GM21619 (cell line): ENCODE measurements around the gene ARHGAP27.
"Not testable (repeated sequence)": the region's sequence is repeated elsewhere in the genome, so short reads cannot be mapped to it uniquely, and the experiment has no call there.

Experiments used
- ATAC-seq: cut with Tn5 transposase; IDR thresholded peaks from one replicate; pipeline ENCODE4 v1.9.1; 2021; ENCODE audit not compliant: unreplicated experiment

The ARHGAP27 gene, protein sequence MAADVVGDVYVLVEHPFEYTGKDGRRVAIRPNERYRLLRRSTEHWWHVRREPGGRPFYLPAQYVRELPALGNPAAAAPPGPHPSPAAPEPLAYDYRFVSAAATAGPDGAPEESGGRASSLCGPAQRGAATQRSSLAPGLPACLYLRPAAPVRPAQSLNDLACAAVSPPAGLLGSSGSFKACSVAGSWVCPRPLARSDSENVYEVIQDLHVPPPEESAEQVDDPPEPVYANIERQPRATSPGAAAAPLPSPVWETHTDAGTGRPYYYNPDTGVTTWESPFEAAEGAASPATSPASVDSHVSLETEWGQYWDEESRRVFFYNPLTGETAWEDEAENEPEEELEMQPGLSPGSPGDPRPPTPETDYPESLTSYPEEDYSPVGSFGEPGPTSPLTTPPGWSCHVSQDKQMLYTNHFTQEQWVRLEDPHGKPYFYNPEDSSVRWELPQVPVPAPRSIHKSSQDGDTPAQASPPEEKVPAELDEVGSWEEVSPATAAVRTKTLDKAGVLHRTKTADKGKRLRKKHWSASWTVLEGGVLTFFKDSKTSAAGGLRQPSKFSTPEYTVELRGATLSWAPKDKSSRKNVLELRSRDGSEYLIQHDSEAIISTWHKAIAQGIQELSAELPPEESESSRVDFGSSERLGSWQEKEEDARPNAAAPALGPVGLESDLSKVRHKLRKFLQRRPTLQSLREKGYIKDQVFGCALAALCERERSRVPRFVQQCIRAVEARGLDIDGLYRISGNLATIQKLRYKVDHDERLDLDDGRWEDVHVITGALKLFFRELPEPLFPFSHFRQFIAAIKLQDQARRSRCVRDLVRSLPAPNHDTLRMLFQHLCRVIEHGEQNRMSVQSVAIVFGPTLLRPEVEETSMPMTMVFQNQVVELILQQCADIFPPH

DNA sequence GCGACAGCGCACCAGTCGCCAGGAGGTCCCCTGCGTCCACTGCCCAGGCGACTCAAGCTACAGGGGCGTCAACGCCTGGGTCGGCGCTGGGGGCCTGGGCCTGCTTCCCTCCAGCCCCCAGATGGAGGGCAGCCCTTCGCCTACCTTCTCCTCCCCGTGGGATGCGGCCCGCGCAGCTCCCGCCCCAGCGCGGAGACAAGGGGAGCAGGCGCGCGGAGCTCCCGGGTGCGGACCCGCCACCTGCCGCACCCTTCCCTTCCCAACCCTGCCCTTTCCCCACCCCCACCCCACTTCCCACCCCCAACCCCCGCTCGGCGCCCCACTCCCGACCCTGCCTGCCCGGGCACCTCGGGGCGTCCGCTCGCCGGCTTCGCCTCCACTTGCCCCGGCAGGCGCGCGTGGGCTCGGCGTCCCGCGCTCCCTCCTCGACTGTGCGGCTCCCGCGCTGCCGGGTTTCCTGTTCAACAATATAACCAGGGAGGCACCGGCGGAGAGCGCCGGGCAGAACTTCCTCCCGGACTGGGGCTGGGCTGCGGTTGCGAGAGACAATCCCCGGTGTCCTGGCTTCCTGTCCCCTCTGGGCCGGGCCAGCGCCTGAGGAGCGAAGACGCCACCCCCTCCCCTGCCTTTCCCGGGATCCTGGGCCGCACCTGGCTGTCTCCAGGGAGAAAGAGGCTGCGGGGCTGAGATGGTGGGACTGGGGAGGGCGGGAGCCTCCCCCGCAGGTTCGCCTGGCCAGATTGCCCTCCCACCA, at the start of gene ARHGAP27:
ARHGAP27 (minus strand) TSS at position 466 of the 754 bp plus-strand sequence. CDS start 2,591 bp downstream, outside the sequence.
- ATAC-seq: no peak

DNA sequence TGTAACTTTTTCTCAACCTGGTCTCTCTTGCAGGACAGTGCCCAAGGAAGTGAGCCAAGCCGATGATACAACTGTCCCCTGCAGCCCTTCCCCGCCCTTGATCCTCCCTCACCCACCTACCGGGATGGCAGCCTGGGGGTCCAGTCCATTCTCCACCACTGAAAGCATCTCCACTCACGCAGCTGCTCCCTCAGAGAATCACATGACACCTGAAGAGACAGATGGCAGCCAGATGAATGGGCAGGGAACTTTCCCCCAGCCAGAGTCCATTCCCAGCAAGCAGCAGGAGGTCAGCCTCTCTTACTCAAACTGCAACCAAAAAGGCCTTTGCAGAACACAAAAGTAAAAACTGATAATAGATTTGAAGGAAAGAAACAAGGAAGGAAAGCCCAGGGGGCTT, 49.6 kb upstream of the ARHGAP27 start:
- ATAC-seq: not testable (repeated sequence)

DNA sequence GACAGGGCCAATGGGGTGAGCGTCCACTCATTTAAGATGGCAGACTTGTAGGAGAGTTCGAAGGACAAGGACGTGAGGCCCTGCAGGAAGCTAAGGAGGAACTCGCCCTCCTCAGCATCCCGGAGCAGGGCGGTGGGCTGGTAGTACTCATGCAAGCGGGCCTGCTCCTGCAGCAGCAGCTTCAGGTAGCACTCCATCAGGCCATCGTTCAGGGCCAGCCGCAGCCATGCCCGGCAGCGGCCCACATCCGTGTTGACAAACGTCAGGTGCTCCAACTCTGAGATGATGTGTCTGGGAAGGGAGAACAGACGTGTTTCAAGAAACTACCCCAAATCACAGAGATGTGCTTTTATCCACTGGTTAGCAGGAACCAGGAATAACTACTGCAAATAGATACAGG, 42.8 kb upstream of the ARHGAP27 start:
- ATAC-seq: not testable (repeated sequence)

DNA sequence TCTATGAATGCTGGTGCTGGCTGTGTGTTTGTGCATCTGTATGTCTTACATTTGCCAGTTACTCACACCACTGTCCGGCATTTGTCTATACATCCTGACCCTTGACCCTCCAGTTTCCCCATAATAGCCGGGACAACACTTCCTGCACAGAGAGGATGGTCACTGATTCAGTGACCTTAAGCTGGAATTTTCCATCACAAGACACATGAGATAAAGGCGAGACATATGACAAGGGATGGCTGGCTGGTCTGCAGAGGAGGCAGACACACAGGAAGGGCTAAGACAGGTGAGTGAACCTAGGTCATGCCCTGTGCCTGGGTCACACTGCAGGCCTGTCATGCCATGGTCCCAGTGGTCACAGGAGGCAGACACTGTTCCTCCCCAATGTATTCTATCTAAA, 39.6 kb upstream of the ARHGAP27 start:
- ATAC-seq: not testable (repeated sequence)

DNA sequence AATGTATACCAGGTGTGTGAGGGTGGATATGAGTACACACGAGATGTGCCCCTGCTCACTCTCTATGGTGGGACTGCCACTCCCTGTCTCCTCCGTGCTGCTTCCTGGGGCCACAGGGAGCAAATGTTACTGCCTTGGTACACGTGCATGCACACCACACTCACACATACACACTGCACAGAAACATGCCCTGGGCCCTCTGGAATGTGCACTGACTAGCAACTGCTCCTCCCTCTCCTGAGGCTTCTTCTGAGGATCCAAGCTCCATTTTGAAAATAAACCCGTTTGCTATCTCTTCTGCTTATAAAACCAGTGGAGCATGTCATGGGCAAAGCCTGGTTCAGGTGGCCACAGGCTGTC, 36.5 kb upstream of the ARHGAP27 start:
- ATAC-seq: not testable (repeated sequence)

DNA sequence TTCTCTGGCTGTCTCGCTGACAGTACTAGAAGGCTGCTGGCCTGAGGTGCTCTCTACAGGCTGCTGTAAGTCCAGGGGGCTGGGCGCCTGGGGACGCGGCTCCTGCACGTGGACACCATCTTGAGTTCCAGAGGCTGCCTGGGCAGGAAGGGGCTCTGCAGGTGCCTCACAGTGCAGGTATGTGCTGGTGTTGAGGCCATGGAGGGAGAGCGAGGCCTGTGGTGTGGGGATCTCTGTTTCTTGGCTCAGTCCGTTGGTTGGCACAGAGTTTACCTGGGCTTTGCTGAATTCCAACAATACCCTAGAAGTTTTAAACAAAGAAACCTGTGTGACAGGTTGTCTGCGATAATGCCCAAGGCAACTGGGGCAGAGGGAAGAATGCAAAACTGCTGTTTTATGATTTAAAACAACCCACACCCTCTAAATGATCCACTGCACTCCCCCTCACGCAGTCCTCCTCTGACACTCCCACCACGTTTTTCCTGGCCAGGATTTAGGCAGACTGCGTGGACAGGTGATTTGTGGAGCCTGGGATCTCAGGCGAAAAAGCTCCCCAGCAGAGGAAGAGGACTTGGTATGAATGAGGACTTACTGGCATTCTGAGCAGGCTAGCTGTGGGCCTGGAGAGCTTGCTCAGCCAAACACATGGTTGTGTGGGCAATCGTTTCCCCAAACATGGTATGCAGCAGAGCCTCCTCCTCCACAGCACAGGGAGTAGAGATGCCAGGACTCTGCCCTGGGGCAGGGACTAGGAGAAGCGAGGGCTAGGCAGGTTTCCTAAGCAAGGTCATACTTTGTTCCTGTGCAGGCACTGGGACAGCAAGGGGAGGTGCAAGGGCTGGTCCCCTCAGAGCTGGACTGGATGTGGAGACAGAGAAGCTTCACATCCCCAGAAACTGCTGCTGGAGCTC, 35.9 kb upstream of the ARHGAP27 start:
- ATAC-seq: not testable (repeated sequence)

DNA sequence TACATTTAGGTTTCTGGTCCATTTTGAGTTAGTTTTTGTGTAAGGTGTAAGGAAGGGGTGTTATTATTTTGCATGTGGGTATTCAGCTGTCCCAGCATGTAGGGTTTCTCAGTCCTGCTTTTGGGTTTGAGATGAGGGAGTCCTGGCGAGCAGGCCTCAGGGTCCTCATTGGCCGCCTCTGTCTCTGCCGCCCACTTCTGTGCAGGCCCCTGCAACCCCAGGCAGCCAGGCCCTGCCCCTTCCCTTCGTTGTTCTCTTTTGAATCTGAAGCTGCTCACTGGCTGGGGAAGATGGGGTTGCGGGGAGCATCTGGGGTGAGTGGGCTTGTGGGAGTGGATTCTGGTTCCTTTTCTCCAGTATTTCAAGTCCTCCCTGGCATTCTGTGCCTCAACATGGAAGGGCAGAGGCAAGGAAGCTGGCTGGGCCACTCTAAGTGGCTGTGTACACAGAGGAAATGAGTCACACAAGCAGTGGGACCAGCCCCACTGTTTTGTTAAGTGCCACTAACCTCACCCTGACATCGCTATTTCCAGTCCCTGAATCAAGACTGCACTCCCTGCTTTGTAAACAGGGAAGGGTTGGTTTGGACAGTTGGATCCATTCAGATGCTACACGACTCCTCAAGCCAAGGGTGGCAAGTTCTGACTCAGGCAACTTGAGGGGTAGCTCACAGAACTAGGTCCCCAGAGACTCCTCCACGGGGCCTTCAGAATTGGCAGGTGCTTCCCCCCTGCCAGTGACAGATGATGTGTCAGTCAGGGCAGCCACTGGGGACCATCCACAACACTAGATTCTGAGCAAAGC, 29.1 kb upstream of the ARHGAP27 start:
- peak; percentile 90 for ATAC-seq

DNA sequence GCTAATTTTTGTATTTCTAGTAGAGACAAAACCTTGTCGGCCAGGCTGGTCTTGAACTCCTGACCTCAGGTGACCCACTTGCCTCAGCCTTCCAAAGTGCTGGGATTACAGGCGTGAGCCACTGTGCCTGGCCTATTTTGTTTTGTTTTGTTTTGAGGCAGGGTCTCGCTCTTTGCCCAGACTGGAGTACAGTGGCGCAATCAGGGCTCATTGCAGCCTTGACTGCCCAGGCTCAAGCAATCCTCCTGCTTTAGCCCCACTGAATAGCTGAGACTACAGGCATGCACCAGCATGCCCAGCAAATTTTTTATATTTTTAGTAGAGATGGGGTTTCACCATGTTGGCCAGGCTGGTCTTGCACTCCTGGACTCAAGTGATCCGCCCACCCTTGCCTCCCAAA, 27.8 kb upstream of the ARHGAP27 start:
- ATAC-seq: not testable (repeated sequence)

DNA sequence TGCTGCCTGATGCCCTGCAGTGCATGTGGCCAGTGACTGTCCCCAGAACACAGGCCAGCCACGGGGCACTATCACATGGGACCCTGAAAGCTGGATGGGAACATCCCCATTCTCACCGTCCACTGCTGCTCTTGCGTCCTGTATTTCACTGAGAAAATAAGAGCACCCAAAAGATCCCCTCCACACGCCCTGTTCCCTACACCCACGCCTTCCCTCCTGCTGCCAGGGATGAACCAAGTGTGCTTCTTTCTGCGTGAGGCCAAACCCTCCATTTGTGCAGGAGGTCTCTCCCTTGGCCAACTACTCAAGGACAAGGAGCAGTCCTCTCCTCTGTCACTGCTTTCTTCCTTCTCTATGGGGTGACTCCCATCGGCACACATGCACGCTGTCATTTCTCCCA, 21.7 kb upstream of the ARHGAP27 start:
- ATAC-seq: not testable (repeated sequence)

DNA sequence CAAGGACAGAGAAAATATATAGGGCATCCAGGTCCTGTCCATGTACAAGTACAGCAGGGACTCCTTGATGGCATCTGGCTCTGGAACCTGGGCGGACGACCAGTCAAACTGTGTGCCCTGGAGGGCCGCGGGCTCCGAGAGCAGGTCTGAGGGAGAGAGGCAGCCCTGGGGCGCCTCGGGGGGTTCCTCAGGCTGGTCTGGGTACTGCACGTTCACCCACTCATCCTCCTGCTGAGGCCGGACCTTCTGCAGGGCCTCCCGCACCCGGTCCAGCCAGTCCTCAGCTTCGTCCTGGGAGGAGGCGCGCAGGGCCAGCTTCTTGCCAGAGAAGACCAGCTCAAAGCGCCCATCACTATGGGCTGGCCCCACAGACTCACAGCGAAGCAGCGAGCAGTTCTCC, 21.1 kb upstream of the ARHGAP27 start:
- ATAC-seq: not testable (repeated sequence)

DNA sequence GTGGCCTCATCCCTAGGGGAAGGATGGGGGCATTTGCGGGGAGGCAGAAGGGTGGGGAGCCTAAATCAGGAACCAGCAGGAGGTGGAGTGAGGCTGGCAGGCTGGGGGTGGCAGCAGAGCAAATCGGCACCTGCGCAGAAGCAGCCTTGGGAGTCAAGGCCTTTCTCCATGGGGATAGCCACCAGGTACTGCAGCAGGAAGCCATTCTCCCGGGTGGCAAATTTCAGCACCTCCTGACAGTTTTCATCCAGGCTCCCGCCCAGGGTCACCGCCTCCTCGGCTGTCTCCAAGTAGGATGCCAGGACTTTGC, 20.5 kb upstream of the ARHGAP27 start:
- ATAC-seq: not testable (repeated sequence)

DNA sequence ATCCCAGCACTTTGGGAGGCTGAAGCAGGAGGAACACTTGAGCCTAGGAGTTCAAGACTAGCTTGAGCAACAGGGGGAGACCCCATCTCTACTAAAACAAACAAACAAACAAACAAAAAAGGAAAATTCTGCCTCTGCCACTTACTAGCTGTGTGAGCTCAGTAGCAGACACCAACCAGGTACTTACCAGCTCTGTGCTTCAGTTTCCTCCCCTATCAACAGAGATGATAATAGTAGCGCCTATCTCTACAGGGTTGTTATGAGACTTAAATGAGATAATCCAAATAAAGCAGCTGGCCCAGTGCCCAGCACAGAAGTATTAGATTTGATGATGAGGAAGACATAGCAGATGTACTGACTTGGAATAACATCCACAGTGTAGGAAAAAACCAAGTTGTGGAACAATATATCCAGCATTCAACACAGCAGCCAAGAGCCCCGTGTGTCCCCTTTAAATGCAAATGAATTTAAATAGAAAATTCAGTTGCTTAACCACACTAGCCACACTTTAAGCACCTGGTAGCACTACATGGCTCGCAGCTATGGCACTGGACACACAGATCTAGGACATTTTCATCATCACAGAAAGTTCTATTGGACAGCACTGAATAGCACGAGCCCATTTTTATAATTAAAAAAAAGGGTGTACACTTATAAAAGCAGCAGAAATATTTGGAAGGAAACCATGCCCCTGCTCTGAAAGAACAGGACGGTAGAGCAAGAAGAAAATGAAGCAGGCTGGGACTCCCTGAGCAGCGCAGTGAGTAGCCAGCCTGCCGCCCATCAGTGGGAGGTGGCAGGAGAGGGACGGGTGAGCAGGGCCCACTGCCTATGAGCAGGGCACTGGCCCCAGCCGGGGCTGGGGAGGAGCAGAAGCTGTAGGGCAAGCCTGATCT, 19.9 kb upstream of the ARHGAP27 start:
- ATAC-seq: not testable (repeated sequence)

DNA sequence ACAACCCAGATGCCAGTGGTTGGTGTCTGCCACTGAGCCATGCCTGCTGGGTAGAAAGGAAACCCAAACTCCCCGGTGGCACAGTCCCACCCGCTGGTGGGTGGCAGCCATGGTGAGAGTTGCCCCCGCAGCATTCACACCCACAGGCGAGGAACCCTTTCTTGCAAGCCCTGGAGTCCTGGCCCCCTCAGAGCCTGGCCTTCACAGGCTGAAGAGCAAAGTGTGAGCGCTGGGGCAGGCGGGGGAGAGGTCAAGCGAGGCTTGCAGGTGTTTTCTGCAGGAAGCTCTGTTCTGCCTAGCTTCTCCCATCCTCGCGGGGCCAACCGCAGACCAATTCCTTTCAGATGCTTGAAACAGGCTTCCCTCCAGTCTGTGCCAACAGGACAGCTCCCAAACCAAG, 19.0 kb upstream of the ARHGAP27 start:
- not testable (repeated sequence) for ATAC-seq

DNA sequence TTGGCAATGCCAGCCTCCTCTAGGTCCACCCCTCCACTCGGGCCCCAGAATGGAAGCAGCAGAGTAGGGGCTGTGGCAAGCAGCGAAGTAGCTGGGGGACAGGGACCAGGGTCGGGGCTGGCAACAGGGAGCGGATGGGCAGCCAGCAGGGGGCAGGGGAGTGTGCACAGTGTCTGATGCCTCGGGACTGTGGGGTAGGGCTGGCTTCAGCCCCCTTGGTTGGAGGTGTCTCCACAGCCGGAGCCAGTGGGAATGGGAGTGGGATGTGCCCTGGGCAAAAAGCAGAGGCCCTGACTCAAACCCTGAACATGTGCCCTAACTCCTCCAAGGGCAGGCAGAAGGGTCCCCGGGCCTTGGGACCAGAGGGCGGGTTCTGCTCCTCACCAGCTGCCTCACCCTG, 18.5 kb upstream of the ARHGAP27 start:
- ATAC-seq: no peak

DNA sequence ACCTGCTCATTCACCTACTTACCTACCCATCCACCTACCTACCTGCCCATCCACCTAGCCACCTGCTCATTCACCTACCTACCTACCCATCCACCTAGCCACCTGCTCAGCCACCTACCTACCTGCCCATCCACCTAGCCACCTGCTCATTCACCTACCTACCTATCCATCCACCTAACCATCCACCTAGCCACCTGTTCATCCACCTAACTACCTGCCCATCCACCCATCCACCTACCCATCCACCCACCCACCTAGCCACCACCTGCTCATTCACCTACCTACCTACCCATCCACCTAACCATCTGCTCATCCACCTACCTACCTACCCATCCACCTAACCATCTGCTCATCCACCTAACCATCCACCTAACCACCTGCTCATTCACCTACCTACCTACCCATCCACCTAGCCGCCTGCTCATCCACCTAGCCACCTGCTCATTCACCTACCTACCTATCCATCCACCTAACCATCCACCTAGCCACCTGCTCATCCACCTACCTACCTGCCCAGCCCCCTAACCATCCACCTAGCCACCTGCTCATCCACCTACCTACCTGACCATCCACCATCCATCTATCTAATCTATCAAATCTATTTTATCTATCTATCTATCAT, 17.1 kb upstream of the ARHGAP27 start:
- not testable (repeated sequence) for ATAC-seq

DNA sequence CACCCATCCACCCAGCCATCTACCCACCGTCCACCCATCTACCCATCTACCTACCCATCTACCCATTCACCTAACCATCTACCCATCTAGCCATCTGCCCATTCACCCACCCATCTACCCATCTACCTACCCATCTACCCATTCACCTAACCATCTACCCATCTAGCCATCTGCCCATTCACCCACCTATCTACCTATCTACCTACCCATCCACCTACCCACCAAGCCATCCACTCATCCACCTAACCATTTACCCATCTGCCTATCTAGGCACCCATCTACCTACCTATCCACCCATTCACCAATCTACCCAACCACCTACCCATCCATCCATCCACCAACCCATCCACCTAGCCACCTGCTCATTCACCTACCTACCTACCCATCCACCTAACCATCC, 16.6 kb upstream of the ARHGAP27 start:
- ATAC-seq: not testable (repeated sequence)

DNA sequence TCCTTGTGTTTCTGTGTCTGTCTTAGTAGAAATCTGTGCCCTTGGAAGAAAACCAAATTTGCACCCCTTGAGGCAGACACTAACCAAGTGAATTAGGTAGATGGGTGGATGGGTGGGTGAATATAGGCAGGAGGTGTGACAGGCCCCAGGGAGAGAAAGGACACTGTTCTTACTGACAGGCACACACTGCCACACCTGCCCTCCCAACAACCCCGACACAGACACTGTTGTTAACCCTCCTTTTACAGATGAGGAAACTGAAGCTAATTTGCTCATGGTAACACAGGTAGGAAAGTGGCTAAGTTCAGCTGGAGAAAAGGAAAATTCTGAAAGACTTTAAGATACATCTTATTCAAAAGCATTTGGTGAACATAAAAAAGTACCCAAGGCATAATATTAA, 15.8 kb upstream of the ARHGAP27 start:
- ATAC-seq: not testable (repeated sequence)

DNA sequence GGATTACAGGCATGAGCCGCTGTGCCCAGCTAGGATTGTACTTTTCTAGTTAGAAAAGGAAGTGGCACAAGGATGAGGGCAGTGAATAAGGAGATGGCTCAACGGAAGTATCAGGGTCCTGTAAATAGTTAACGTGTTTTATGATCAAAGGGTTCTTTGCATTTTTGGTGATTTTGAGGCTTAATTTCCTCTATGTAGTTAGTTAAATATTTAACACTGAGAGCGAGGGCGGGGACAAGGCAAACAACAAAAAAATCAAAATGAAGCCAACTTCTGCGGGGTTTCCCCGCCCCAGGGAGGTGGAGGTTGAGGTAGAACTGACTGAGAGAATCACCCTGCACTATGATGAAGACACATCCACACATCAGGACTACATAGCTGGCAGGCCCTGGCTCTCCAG, 15.4 kb upstream of the ARHGAP27 start:
- ATAC-seq: not testable (repeated sequence)
